SU-DHL-6 (cell line): Measurements from ENCODE around the gene OMP.

Experiments used
- H2AFZ ChIP-seq: fragments of 200-600 bp; sonication (generic); 2 replicates; pipeline ENCODE4 v1.6.1; 2014; ENCODE audit warnings: low read depth, mild to moderate bottlenecking, moderate library complexity, mixed read lengths, antibody characterized with exemption, low read length; ENCODE audit not compliant: severe bottlenecking
- H3F3A ChIP-seq: fragments of 200-600 bp; shearing (Covaris generic); 2 replicates; pipeline ENCODE4 v1.6.0; 2016; ENCODE audit warnings: antibody characterized with exemption, mild to moderate bottlenecking; ENCODE audit not compliant: insufficient read depth
- H3K27ac ChIP-seq: fragments of 200-600 bp; sonication (generic); 2 replicates; pipeline ENCODE4 v1.5.1; 2016; ENCODE audit warnings: low read depth, mild to moderate bottlenecking, low read length, moderate library complexity, mixed read lengths
- H3K27me3 ChIP-seq: fragments of 200-600 bp; sonication (generic), shearing (Covaris generic); 2 replicates; pipeline ENCODE4 v1.6.0; 2014; ENCODE audit warnings: mild to moderate bottlenecking, low read length
- H3K36me3 ChIP-seq: fragments of 200-600 bp; sonication (generic); 2 replicates; pipeline ENCODE4 v1.6.1; 2014; ENCODE audit warnings: mild to moderate bottlenecking, low read length, mixed read lengths
- H3K4me2 ChIP-seq: fragments of 300-600, 200-600 bp; shearing (Covaris generic), sonication (generic); 2 replicates; pipeline ENCODE4 v1.6.0; 2014; ENCODE audit warnings: low read length, low read depth, mild to moderate bottlenecking; ENCODE audit not compliant: poor library complexity, severe bottlenecking
- H3K4me3 ChIP-seq: fragments of 200-600 bp; sonication (generic); 2 replicates; pipeline ENCODE4 v1.5.1; 2014; ENCODE audit warnings: antibody characterized with exemption, low read length, mild to moderate bottlenecking, mixed read lengths; ENCODE audit not compliant: insufficient read depth, poor library complexity, severe bottlenecking
- H3K79me2 ChIP-seq: fragments of 200-600 bp; sonication (generic); 2 replicates; pipeline ENCODE4 v1.6.1; 2014; ENCODE audit warnings: mild to moderate bottlenecking, low read length, moderate library complexity; ENCODE audit not compliant: insufficient read depth
- H3K9ac ChIP-seq: fragments of 200-600 bp; sonication (generic); 2 replicates; pipeline ENCODE4 v1.7.0; 2014; ENCODE audit warnings: mild to moderate bottlenecking, low read length
- H3K9me2 ChIP-seq: fragments of 200-600 bp; sonication (generic); replicated peaks from 2 replicates; pipeline ENCODE4 v1.6.1; 2014; ENCODE audit warnings: low read length; ENCODE audit not compliant: insufficient read depth
- H3K9me3 ChIP-seq: fragments of 200-600 bp; sonication (generic); 2 replicates; pipeline ENCODE4 v1.6.1; 2014; ENCODE audit warnings: low read length, mixed read lengths; ENCODE audit not compliant: insufficient read depth
- H4K20me1 ChIP-seq: fragments of 200-600 bp; sonication (generic); 2 replicates; pipeline ENCODE4 v1.6.1; 2014; ENCODE audit warnings: low read depth, mild to moderate bottlenecking, antibody characterized with exemption, low read length, moderate library complexity, mixed read lengths
- EZH2phosphoT487 ChIP-seq: fragments of 200-600 bp; sonication (generic), shearing (Covaris generic); conservative IDR thresholded peaks from 2 replicates; pipeline ENCODE4 v1.6.1; 2018; ENCODE audit warnings: mild to moderate bottlenecking, antibody characterized with exemption, low read length, moderate library complexity, mixed read lengths
- TF ChIP-seq, protein P1 (sequence below): fragments of 200-600 bp; sonication (generic); IDR thresholded peaks from one replicate; pipeline ENCODE4 v1.5.1; 2017; ENCODE audit warnings: antibody characterized with exemption, mild to moderate bottlenecking, low read length, moderate library complexity; ENCODE audit not compliant: insufficient read depth, poor library complexity, severe bottlenecking

OMP gene

DNA sequence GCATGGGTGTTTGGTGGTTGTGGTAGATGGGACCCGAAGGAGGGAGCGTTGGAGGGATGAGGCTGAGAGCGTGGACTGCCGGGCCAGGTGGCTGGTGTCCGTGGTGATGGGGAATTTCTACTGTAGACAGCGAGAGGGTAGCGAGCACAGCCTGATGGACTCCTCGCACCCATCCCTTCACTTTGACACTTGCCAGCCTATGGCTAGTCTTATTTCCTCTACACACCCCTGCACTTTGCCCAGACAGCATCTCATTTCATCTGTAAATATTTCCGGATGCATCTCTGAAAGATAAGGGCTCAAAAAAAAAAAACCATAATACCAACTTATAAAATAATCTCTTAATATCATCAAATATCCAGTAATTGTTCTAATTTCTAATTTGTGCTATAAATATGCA lies 5.8 kb downstream of the OMP start:
- H2AFZ ChIP-seq, result no peak overlapping the region
- no peaks in the 10 kb centered on the region for H3K36me3 ChIP-seq
- no peaks in the 10 kb centered on the region for H3K9me2 ChIP-seq
- no peak overlapping the region for H3K4me3 ChIP-seq
- TF ChIP-seq EZH2phosphoT487, result no peak
- TF ChIP-seq, protein P1, sequence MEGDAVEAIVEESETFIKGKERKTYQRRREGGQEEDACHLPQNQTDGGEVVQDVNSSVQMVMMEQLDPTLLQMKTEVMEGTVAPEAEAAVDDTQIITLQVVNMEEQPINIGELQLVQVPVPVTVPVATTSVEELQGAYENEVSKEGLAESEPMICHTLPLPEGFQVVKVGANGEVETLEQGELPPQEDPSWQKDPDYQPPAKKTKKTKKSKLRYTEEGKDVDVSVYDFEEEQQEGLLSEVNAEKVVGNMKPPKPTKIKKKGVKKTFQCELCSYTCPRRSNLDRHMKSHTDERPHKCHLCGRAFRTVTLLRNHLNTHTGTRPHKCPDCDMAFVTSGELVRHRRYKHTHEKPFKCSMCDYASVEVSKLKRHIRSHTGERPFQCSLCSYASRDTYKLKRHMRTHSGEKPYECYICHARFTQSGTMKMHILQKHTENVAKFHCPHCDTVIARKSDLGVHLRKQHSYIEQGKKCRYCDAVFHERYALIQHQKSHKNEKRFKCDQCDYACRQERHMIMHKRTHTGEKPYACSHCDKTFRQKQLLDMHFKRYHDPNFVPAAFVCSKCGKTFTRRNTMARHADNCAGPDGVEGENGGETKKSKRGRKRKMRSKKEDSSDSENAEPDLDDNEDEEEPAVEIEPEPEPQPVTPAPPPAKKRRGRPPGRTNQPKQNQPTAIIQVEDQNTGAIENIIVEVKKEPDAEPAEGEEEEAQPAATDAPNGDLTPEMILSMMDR, result no peak
- H4K20me1 ChIP-seq, result no peaks in the 10 kb centered on the region
- no peak overlapping the region for H3K9ac ChIP-seq
- H3K4me2 ChIP-seq, result no peak overlapping the region
- no peak overlapping the region for H3K27ac ChIP-seq
- no peaks in the 10 kb centered on the region for H3K27me3 ChIP-seq
- H3F3A ChIP-seq, result no peaks in the 10 kb centered on the region
- no peaks in the 10 kb centered on the region for H3K79me2 ChIP-seq
- no peaks in the 10 kb centered on the region for H3K9me3 ChIP-seq

DNA sequence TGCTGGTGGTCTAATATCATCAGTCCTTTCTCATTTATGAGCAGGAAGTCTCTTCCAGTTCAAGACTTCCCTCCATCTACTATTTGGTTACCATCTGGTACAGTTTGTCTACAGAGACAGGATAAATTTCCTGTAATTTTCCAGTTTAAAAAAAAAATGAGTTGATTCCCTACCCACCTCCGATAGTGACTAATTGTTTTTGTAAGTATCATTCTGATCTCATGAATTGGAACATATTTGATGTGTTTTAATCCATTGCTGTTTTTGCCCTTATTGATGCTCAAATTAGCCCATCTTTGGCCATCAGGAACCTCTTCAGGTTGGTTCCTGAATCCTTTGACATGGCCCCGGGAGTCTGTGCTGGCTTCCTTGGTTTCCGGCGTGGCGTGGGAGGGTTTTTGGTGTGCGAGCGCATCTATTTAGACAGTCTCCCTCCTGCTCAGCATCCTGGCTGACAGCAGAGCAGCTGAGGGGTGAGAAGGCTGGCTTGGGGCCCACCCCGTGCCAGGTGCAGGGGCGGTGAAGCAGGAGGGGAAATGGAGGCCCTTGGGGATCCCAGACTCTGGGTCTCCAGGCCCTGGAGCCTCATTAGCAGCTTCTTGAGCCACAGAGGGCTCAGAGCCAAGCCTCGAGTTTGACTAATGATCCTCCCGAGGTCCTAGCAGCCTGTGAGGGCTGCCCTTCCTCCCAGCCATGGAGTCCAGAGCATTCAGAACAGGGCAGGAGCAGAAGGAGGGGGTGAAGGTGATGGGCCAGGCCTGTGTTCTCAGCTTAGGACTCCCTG lies 6.8 kb downstream of the OMP start:
- no peak overlapping the region for H3K9ac ChIP-seq
- H3K4me3 ChIP-seq, result no peak overlapping the region
- H3K27ac ChIP-seq, result no peak overlapping the region
- no peaks in the 10 kb centered on the region for H3F3A ChIP-seq
- H3K9me3 ChIP-seq, result no peaks in the 10 kb centered on the region
- H3K79me2 ChIP-seq, result no peaks in the 10 kb centered on the region
- H4K20me1 ChIP-seq, result no peaks in the 10 kb centered on the region
- no peaks in the 10 kb centered on the region for H3K9me2 ChIP-seq
- H2AFZ ChIP-seq, result no peak overlapping the region
- no peak overlapping the region for H3K4me2 ChIP-seq
- TF ChIP-seq, protein P1, result no peak
- TF ChIP-seq EZH2phosphoT487, result no peak
- no peaks in the 10 kb centered on the region for H3K27me3 ChIP-seq
- no peaks in the 10 kb centered on the region for H3K36me3 ChIP-seq

DNA sequence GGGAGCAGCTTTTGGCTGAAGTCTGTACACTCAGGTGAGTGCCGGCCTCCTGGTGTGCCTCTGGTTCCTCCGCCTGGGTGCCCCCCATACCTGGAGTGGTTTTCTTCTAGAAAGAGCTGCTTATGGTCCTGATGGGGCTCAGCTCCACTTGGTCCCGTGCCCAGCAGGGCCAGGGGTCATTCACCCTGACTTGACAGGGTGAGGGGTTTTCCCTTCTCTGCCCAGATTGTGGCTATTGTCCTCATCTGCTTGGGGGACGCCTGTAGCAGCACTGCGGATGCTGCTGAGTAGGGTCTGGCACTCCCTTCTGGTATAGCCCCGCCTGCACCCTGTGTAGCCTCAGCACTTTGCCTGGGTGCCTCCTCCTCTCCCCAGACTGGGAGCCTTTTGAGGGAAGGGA lies 8.2 kb downstream of the OMP start:
- no peaks in the 10 kb centered on the region for H3K9me2 ChIP-seq
- H4K20me1 ChIP-seq, result no peaks in the 10 kb centered on the region
- H3K4me2 ChIP-seq, result no peak overlapping the region
- H3F3A ChIP-seq, result no peaks in the 10 kb centered on the region
- no peak overlapping the region for H3K9ac ChIP-seq
- no peak overlapping the region for H3K27ac ChIP-seq
- TF ChIP-seq EZH2phosphoT487, result no peak
- TF ChIP-seq, protein P1, result no peak
- no peaks in the 10 kb centered on the region for H3K9me3 ChIP-seq
- H3K4me3 ChIP-seq, result no peak overlapping the region
- no peaks in the 10 kb centered on the region for H3K36me3 ChIP-seq
- H2AFZ ChIP-seq, result no peak overlapping the region
- no peaks in the 10 kb centered on the region for H3K27me3 ChIP-seq
- no peaks in the 10 kb centered on the region for H3K79me2 ChIP-seq
